GM12874 (cell line): ENCODE data around the gene ADGRB2.

Experiments used
- TF ChIP-seq, protein P1 (sequence below): IDR thresholded peaks from 2 replicates; pipeline ENCODE4 v1.5.1; 2011; ENCODE audit warnings: low read depth, mild to moderate bottlenecking, control low read depth, low read length, moderate library complexity; ENCODE audit not compliant: insufficient read depth

Gene ADGRB2

GRCh38 chr1:31778763-31779488 is 14.8 kb upstream of the ADGRB2 start:
- TF ChIP-seq, protein P1, sequence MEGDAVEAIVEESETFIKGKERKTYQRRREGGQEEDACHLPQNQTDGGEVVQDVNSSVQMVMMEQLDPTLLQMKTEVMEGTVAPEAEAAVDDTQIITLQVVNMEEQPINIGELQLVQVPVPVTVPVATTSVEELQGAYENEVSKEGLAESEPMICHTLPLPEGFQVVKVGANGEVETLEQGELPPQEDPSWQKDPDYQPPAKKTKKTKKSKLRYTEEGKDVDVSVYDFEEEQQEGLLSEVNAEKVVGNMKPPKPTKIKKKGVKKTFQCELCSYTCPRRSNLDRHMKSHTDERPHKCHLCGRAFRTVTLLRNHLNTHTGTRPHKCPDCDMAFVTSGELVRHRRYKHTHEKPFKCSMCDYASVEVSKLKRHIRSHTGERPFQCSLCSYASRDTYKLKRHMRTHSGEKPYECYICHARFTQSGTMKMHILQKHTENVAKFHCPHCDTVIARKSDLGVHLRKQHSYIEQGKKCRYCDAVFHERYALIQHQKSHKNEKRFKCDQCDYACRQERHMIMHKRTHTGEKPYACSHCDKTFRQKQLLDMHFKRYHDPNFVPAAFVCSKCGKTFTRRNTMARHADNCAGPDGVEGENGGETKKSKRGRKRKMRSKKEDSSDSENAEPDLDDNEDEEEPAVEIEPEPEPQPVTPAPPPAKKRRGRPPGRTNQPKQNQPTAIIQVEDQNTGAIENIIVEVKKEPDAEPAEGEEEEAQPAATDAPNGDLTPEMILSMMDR: no peak

GRCh38 chr1:31776516-31776915 is 12.4 kb upstream of the ADGRB2 start:
- TF ChIP-seq, protein P1: no peak

GRCh38 chr1:31776032-31776431 is 11.9 kb upstream of the ADGRB2 start:
- TF ChIP-seq, protein P1: no peak

GRCh38 chr1:31775210-31775999 is 11.3 kb upstream of the ADGRB2 start:
- TF ChIP-seq, protein P1: no peak

GRCh38 chr1:31774495-31774894 is 10.4 kb upstream of the ADGRB2 start:
- TF ChIP-seq, protein P1: no peak

GRCh38 chr1:31773861-31774260 is 9.7 kb upstream of the ADGRB2 start:
- TF ChIP-seq, protein P1: no peak

- TF ChIP-seq, protein P1: no peak
These were observed 8.6 kb upstream of the ADGRB2 start for GRCh38 chr1:31772669-31773248.
